ENCODE results near the gene KY.

GRCh38 chr3:134667956-134668355 lies 17.1 kb upstream of the KY start:
- TF ChIP-seq POLR2A (IDR thresholded peaks at IDR 0.05; ENCODE audit: low read length) (no peak), RFX5 (IDR thresholded peaks at IDR 0.05) (no peak), CTCF (IDR thresholded peaks at IDR 0.05) (no peak), EP300 (IDR thresholded peaks at IDR 0.05) (no peak), KDM1A (IDR thresholded peaks at IDR 0.05; ENCODE audit: low read depth) (no peak), ESRRA (IDR thresholded peaks at IDR 0.05; ENCODE audit: borderline replicate concordance, low read length) (no peak), SMC3 (IDR thresholded peaks at IDR 0.05) (no peak), USF2 (IDR thresholded peaks at IDR 0.05) (no peak), RAD21 (conservative IDR thresholded peaks at IDR 0.05 in 1 of 2, IDR thresholded peaks at IDR 0.05 in 1 of 2) (no peak), MAZ (IDR thresholded peaks at IDR 0.05; ENCODE audit: borderline replicate concordance, low read depth, low read length) (no peak), PBX3 (IDR thresholded peaks at IDR 0.05) (no peak), SREBF2 (IDR thresholded peaks at IDR 0.05) (no peak), JUN (IDR thresholded peaks at IDR 0.05) (no peak), CBX2 (IDR thresholded peaks at IDR 0.05; ENCODE audit: borderline replicate concordance, low read depth) (no peak)
